HepG2 (cell line): ENCODE measurements around the gene TCEANC. TPM values are rescaled to one million over a fixed set of nuclear protein-coding genes. Genes with fewer than 3 reads are reported as not detected.
A peak's percentile ranks its signal among the peaks of the same experiment; 100 is the strongest.

Experiments
- ATAC-seq: fragments of 200-7000 bp; cut with Tn5 transposase; 3 replicates; pipeline ENCODE4 v1.9.1; 2020; ENCODE audit warnings: mild to moderate bottlenecking, moderate library complexity
- BruUV-seq: library from RNA; stranded (reverse); fragments of 400-500 nt; replicated peaks from 2 replicates; lab custom pipeline; 2021; lab: Mats Ljungman, UMichigan
- CTCF ChIA-PET: fragments of 300-600 bp; formaldehyde crosslinking; extraction: SDS; loops from one replicate; lab custom pipeline; 2021; ENCODE audit warnings: low total read pairs, inconsistent platforms, low intra/inter-chr PET ratio; lab: Yijun Ruan, JAX
- POLR2A ChIA-PET: fragments of 350-600 bp; sonication (Branson Sonifier 250); formaldehyde crosslinking; loops from one replicate; lab custom pipeline; 2020; ENCODE audit warnings: antibody characterized with exemption, inconsistent platforms; lab: Yijun Ruan, JAX
- DNase-seq: peaks from one replicate; pipeline ENCODE4 v3.0.0-alpha.2; 2015; ENCODE audit warnings: low spot score
- FAIRE-seq: peaks from 3 replicates; lab custom pipeline; 2011; peaks lifted over from hg19 to GRCh38; lab: Jason Lieb, UNC
- H2AFZ ChIP-seq: one replicate; pipeline ENCODE4 v1.6.1; 2011; ENCODE audit warnings: low read length, inconsistent platforms
- H3K27ac ChIP-seq: fragments of 300-600 bp; 3 replicates; pipeline ENCODE4 v1.8.0; 2011; ENCODE audit warnings: mixed run types, mild to moderate bottlenecking, mixed read lengths, low read length, inconsistent platforms; ENCODE audit not compliant: insufficient read depth; ENCODE audit errors: extremely low read length
- H3K27me3 ChIP-seq, 2 experiments: fragments of 200-600 bp in 1 of 2; 2 replicates in 1 of 2; 3 replicates in 1 of 2; pipeline versions ENCODE4 v1.6.0 to v1.8.0; 2011; ENCODE audit warnings: low read length in 2 of 2, mild to moderate bottlenecking in 2 of 2, moderate library complexity in 2 of 2, inconsistent platforms in 1 of 2; ENCODE audit not compliant: insufficient read depth in 2 of 2, control insufficient read depth in 1 of 2
- H3K36me3 ChIP-seq, 2 experiments: fragments of 200-600 bp in 1 of 2; replicated peaks in 1 of 2; 2 replicates in 1 of 2; 3 replicates in 1 of 2; pipeline versions ENCODE4 v1.5.1 to v1.8.0; 2011; ENCODE audit warnings: low read length in 2 of 2, inconsistent platforms in 1 of 2; ENCODE audit not compliant: insufficient read depth in 2 of 2, control insufficient read depth in 1 of 2
- H3K4me1 ChIP-seq: 2 replicates; pipeline ENCODE4 v1.5.1; 2012; ENCODE audit warnings: low read length, inconsistent platforms; ENCODE audit not compliant: insufficient read depth
- H3K4me2 ChIP-seq: 2 replicates; pipeline ENCODE4 v1.6.0; 2011; ENCODE audit warnings: low read depth, low read length, inconsistent platforms
- H3K4me3 ChIP-seq, 3 experiments: fragments of 200-600 bp in 1 of 3; sonication (generic), shearing (Covaris generic) in 1 of 3; replicated peaks in 1 of 3; 2 replicates each; pipeline ENCODE4 v1.5.1; 2011 to 2016; ENCODE audit warnings: low read length in 3 of 3, inconsistent platforms in 2 of 3, low read depth in 2 of 3, mild to moderate bottlenecking in 2 of 3, control low read depth in 1 of 3, mixed read lengths in 1 of 3; ENCODE audit not compliant: insufficient read depth in 1 of 3
- H3K79me2 ChIP-seq: one replicate; pipeline ENCODE4 v1.6.1; 2011; ENCODE audit warnings: low read length, inconsistent platforms; ENCODE audit not compliant: insufficient read depth
- H3K9ac ChIP-seq: 2 replicates; pipeline ENCODE4 v1.6.0; 2011; ENCODE audit warnings: mild to moderate bottlenecking, low read depth, low read length, inconsistent platforms; ENCODE audit not compliant: insufficient read depth
- H3K9me3 ChIP-seq: 2 replicates; pipeline ENCODE4 v1.5.1; 2012; ENCODE audit warnings: mild to moderate bottlenecking, low read length
- H4K20me1 ChIP-seq: 2 replicates; pipeline ENCODE4 v1.6.0; 2011; ENCODE audit warnings: inconsistent platforms, mild to moderate bottlenecking, low read length, moderate library complexity; ENCODE audit not compliant: insufficient read depth
- PHF5A ChIP-seq: IDR thresholded peaks from one replicate; pipeline ENCODE4 v1.6.1; 2018; ENCODE audit warnings: low read depth, missing genetic modification reagents; ENCODE audit not compliant: unreplicated experiment
- RAD21 ChIP-seq: fragments of 450-650 bp; formaldehyde crosslinking; IDR thresholded peaks from 2 replicates; pipeline ENCODE4 v1.5.0; 2020; ENCODE audit warnings: mild to moderate bottlenecking
- SMC3 ChIP-seq: IDR thresholded peaks from 2 replicates; pipeline ENCODE4 v1.6.1; 2011; ENCODE audit warnings: low read length, improper control_type of control experiment
- STAG1 ChIP-seq: sonication (generic); formaldehyde crosslinking; IDR thresholded peaks from 2 replicates; pipeline ENCODE4 v1.4.0; 2020; ENCODE audit warnings: missing genetic modification reagents
- ZNF605 ChIP-seq: sonication (generic); formaldehyde crosslinking; IDR thresholded peaks from 2 replicates; pipeline ENCODE4 v1.8.0; 2022; ENCODE audit warnings: mild to moderate bottlenecking, missing genetic modification reagents
- WGBS: methylation state at CpG from one replicate; pipeline ENCODE4 v1.1.6; 2017; ENCODE audit warnings: low lambda C conversion rate; 5-methylcytosine and 5-hydroxymethylcytosine counted together
- in situ Hi-C: cut with HindIII; loops from 2 replicates; pipeline ENCODE4 v1.10.0; 2017; ENCODE audit warnings: low pct_unique_long_range_greater_than_20kb; ENCODE audit not compliant: extremely low pct_ligation_motif_present
- intact Hi-C: fragments of 100-400 bp; cut with micrococcal nuclease; formaldehyde crosslinking; loops from one replicate; pipeline ENCODE4 v1.10.0; 2022; ENCODE audit not compliant: unreplicated experiment
- polyA plus RNA-seq, 8 experiments: library from polyadenylated mRNA; depleted of rRNA in 3 of 8; stranded (reverse) in 7 of 8; unstranded in 1 of 8; fragments of >200 nt; fragmentation: Illumina TruSeq in 4 of 8; extraction: Trizol in 4 of 8; gene quantifications; 2 replicates each; pipeline versions ENCODE4 v1.2.1 to v1.2.3, GENCODE V29; 2011 to 2016; ENCODE audit warnings: low read depth in 4 of 8, missing spikeins in 1 of 8, mixed read lengths in 1 of 8; ENCODE audit not compliant: insufficient read depth in 1 of 8
- total RNA-seq, 5 experiments: library from RNA; depleted of rRNA; stranded (reverse); fragments of >200 nt; fragmentation: Illumina TruSeq; extraction: Trizol; gene quantifications; 2 replicates each; pipeline ENCODE4 v1.2.3, GENCODE V29; 2016; ENCODE audit warnings: low read depth in 1 of 5
- TF ChIP-seq, protein P1 (sequence below): sonication (generic); formaldehyde crosslinking; IDR thresholded peaks from 2 replicates; pipeline ENCODE4 v1.5.0; 2020; ENCODE audit warnings: mild to moderate bottlenecking, missing genetic modification reagents, moderate library complexity
- TF ChIP-seq, protein P2 (sequence below), 2 experiments: fragments of 450-650 bp in 1 of 2; sonication (generic) in 1 of 2; formaldehyde crosslinking; IDR thresholded peaks; 2 replicates each; pipeline versions ENCODE4 v1.5.0 to v1.8.0; 2020 to 2022; ENCODE audit warnings: mild to moderate bottlenecking in 1 of 2, missing genetic modification reagents in 1 of 2

Gene TCEANC
- total and polyA plus RNA-seq, 2 of the 13 experiments (the other 11 are each of a cell fraction or from before 2014, with no cell fraction given), result 0.51 to 0.97 TPM

- peak; percentile 30 for DNase-seq
- H3K27ac ChIP-seq, result no peak overlapping the region
- intact Hi-C loops, result loop anchor here (1.0 kb wide), 1 partner anchor 140 kb away; no protein-coding TSS in a partner anchor
- no peaks in the 10 kb centered on the region for H3K36me3 ChIP-seq
- H3K27me3 ChIP-seq, result no peaks in the 10 kb centered on the region
- H3K4me3 ChIP-seq, result no peak overlapping the region
- POLR2A ChIA-PET, result no interaction called here
- FAIRE-seq, result peak; percentile 71
- H3K4me2 ChIP-seq, result no peak overlapping the region
- 27% methylated on average over 3 of the region's 3 CpGs for WGBS
- no peaks in the 10 kb centered on the region for H3K4me1 ChIP-seq
- no peak overlapping the region for H3K9ac ChIP-seq
- H3K79me2 ChIP-seq, result no peaks in the 10 kb centered on the region
- ATAC-seq, result peak; percentile 79
- no peaks in the 10 kb centered on the region for H4K20me1 ChIP-seq
- no peaks in the 10 kb centered on the region for H3K9me3 ChIP-seq
- BruUV-seq, result no TSS peak
- no peak overlapping the region for H2AFZ ChIP-seq
- in situ Hi-C loops, result loop anchor here (10.0 kb wide), 1 partner anchor 131 kb away; no protein-coding TSS in a partner anchor
- peak; percentile 45 for TF ChIP-seq SMC3
- 0 out of 2 replicates have a peak, but pooled peaks have one; percentile 23 for TF ChIP-seq RAD21 (CRISPR knock-in tag)
- no peak for TF ChIP-seq PHF5A
- TF ChIP-seq STAG1 (CRISPR knock-in tag), result peak; percentile 48
- no peak for TF ChIP-seq ZNF605 (CRISPR knock-in tag)
- TF ChIP-seq, protein P1, sequence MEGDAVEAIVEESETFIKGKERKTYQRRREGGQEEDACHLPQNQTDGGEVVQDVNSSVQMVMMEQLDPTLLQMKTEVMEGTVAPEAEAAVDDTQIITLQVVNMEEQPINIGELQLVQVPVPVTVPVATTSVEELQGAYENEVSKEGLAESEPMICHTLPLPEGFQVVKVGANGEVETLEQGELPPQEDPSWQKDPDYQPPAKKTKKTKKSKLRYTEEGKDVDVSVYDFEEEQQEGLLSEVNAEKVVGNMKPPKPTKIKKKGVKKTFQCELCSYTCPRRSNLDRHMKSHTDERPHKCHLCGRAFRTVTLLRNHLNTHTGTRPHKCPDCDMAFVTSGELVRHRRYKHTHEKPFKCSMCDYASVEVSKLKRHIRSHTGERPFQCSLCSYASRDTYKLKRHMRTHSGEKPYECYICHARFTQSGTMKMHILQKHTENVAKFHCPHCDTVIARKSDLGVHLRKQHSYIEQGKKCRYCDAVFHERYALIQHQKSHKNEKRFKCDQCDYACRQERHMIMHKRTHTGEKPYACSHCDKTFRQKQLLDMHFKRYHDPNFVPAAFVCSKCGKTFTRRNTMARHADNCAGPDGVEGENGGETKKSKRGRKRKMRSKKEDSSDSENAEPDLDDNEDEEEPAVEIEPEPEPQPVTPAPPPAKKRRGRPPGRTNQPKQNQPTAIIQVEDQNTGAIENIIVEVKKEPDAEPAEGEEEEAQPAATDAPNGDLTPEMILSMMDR (CRISPR knock-in tag), result peak; percentile 63
- TF ChIP-seq, protein P2, sequence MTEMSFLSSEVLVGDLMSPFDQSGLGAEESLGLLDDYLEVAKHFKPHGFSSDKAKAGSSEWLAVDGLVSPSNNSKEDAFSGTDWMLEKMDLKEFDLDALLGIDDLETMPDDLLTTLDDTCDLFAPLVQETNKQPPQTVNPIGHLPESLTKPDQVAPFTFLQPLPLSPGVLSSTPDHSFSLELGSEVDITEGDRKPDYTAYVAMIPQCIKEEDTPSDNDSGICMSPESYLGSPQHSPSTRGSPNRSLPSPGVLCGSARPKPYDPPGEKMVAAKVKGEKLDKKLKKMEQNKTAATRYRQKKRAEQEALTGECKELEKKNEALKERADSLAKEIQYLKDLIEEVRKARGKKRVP (CRISPR knock-in tag; IDR thresholded peaks at IDR 0.05), result 0 out of 4 replicates have a peak, but pooled peaks of 1 of the 2 experiments have one; percentile 34
- CTCF ChIA-PET, result interaction anchor here (1.4 kb wide), 1 partner anchor 139 kb away, joined by 7 read pairs; no protein-coding TSS in a partner anchor
Observed at GRCh38 chrX:13646154-13646549, 6.8 kb upstream of the TCEANC start.
